NB4 (cell line): ENCODE measurements around the gene FSTL4.

Source experiments
- MYC ChIP-seq: IDR thresholded peaks from 2 replicates; pipeline ENCODE4 v1.6.1; 2011; ENCODE audit warnings: low read depth, low read length
- POLR2A ChIP-seq: IDR thresholded peaks from 2 replicates; pipeline ENCODE4 v1.6.1; 2011; ENCODE audit warnings: mild to moderate bottlenecking; ENCODE audit not compliant: insufficient read length; ENCODE audit errors: extremely low read depth
- TF ChIP-seq, protein P1 (sequence below): IDR thresholded peaks from one replicate; pipeline ENCODE4 v1.5.1; 2012; ENCODE audit warnings: low read depth, low read length
- TF ChIP-seq, protein P2 (sequence below): IDR thresholded peaks from 2 replicates; pipeline ENCODE4 v1.6.1; 2011; ENCODE audit warnings: low read depth, low read length

DNA sequence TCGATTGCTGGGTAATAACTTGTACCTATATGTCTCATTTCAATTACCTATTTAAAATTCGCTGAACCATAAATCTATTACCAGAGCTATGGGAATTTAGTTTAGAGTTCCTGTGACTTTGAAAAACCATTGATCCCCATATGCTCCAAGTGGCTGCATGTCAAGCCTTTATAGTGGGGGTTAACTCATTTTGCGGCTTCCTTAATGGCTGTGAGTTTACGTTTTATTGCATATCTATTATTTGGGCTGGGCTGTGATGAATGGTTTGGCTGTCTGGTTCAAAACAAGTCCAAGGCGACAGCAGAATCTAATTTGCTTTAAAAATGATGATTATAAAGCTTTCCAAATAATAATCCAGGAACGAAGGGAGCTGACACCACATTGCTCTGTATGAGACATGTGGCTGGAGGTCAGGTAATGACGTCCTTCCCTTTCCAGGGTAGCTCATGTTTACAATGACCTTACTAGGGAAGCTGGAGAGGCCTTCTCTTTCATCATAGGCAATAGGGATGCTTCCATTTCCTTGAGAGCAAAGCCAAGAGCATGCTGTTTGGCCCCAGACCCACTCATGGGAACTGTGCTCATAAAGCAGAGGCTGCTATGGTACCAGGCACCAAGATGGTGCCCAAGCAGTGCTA is 302.2 kb downstream of the FSTL4 start:
- TF ChIP-seq, protein P1, sequence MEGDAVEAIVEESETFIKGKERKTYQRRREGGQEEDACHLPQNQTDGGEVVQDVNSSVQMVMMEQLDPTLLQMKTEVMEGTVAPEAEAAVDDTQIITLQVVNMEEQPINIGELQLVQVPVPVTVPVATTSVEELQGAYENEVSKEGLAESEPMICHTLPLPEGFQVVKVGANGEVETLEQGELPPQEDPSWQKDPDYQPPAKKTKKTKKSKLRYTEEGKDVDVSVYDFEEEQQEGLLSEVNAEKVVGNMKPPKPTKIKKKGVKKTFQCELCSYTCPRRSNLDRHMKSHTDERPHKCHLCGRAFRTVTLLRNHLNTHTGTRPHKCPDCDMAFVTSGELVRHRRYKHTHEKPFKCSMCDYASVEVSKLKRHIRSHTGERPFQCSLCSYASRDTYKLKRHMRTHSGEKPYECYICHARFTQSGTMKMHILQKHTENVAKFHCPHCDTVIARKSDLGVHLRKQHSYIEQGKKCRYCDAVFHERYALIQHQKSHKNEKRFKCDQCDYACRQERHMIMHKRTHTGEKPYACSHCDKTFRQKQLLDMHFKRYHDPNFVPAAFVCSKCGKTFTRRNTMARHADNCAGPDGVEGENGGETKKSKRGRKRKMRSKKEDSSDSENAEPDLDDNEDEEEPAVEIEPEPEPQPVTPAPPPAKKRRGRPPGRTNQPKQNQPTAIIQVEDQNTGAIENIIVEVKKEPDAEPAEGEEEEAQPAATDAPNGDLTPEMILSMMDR = no peak
- no peak for TF ChIP-seq MYC
- TF ChIP-seq POLR2A = no peak
- TF ChIP-seq, protein P2, sequence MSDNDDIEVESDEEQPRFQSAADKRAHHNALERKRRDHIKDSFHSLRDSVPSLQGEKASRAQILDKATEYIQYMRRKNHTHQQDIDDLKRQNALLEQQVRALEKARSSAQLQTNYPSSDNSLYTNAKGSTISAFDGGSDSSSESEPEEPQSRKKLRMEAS = no peak
